Keratinocyte (primary cell): Measurements from ENCODE around the gene ATP7A. TPM values are rescaled to one million over a fixed set of nuclear protein-coding genes. Genes with fewer than 3 reads are reported as not detected.

Source experiments
- DNase-seq: peaks from one replicate; pipeline ENCODE4 v3.0.0-alpha.2; 2011; ENCODE audit warnings: low read depth, missing footprints, low spot score
- FAIRE-seq: peaks from 2 replicates; lab custom pipeline; 2011; peaks lifted over from hg19 to GRCh38; lab: Jason Lieb, UNC
- H2AFZ ChIP-seq: 2 replicates; pipeline ENCODE4 v1.6.0; 2012; ENCODE audit warnings: low read length, control low read depth, inconsistent platforms; ENCODE audit not compliant: control insufficient read depth
- H3K27ac ChIP-seq: 2 replicates; pipeline ENCODE4 v1.5.1; 2011; ENCODE audit warnings: low read length; ENCODE audit not compliant: control insufficient read depth, insufficient read depth
- H3K27me3 ChIP-seq: 3 replicates; pipeline ENCODE4 v1.6.0; 2011; ENCODE audit warnings: low read length; ENCODE audit not compliant: control insufficient read depth, insufficient read depth; ENCODE audit errors: extremely low read depth
- H3K36me3 ChIP-seq, 2 experiments: 2 replicates in 1 of 2; 3 replicates in 1 of 2; pipeline ENCODE4 v1.5.1; 2011; ENCODE audit warnings: low read length in 2 of 2, mild to moderate bottlenecking in 1 of 2; ENCODE audit not compliant: control insufficient read depth in 2 of 2, insufficient read depth in 2 of 2; ENCODE audit errors: extremely low read depth in 1 of 2
- H3K4me1 ChIP-seq: 3 replicates; pipeline ENCODE4 v1.5.1; 2011; ENCODE audit warnings: low read length; ENCODE audit not compliant: control insufficient read depth, insufficient read depth; ENCODE audit errors: extremely low read depth
- H3K4me2 ChIP-seq: 3 replicates; pipeline ENCODE4 v1.6.0; 2011; ENCODE audit warnings: low read depth, low read length; ENCODE audit not compliant: control insufficient read depth, insufficient read depth; ENCODE audit errors: extremely low read depth
- H3K4me3 ChIP-seq, 3 experiments: fragments of 200-600 bp in 1 of 3; sonication (generic) in 1 of 3; 2 replicates in 2 of 3; 3 replicates in 1 of 3; pipeline ENCODE4 v1.5.1; 2011 to 2016; ENCODE audit warnings: low read length in 3 of 3, mild to moderate bottlenecking in 3 of 3, control low read depth in 2 of 3, inconsistent platforms in 1 of 3, low read depth in 1 of 3, mixed read lengths in 1 of 3, mixed run types in 1 of 3, moderate library complexity in 1 of 3; ENCODE audit not compliant: control insufficient read depth in 2 of 3, insufficient read depth in 2 of 3; ENCODE audit errors: extremely low read depth in 1 of 3
- H3K79me2 ChIP-seq: 2 replicates; pipeline ENCODE4 v1.6.0; 2012; ENCODE audit warnings: low read length; ENCODE audit not compliant: control insufficient read depth, insufficient read depth
- H3K9ac ChIP-seq: 3 replicates; pipeline ENCODE4 v1.6.0; 2011; ENCODE audit warnings: low read length; ENCODE audit not compliant: control insufficient read depth, insufficient read depth; ENCODE audit errors: extremely low read depth
- H3K9me1 ChIP-seq: 3 replicates; pipeline ENCODE4 v1.6.0; 2011; ENCODE audit warnings: low read length; ENCODE audit not compliant: control insufficient read depth, insufficient read depth; ENCODE audit errors: extremely low read depth
- H3K9me3 ChIP-seq: 2 replicates; pipeline ENCODE4 v1.5.1; 2012; ENCODE audit warnings: low read depth, low read length; ENCODE audit not compliant: control insufficient read depth
- H4K20me1 ChIP-seq: 3 replicates; pipeline ENCODE4 v1.6.0; 2011; ENCODE audit warnings: low read length; ENCODE audit not compliant: control insufficient read depth, insufficient read depth; ENCODE audit errors: extremely low read depth
- CTCF ChIP-seq, 3 experiments: IDR thresholded peaks in 1 of 3; conservative IDR thresholded peaks in 1 of 3; optimal IDR thresholded peaks in 1 of 3; 2 replicates in 2 of 3; 3 replicates in 1 of 3; pipeline versions ENCODE3 to v1.5.1; 2011; ENCODE audit warnings: low read length in 3 of 3, mild to moderate bottlenecking in 3 of 3, moderate library complexity in 2 of 3, control low read depth in 1 of 3, inconsistent platforms in 1 of 3; ENCODE audit not compliant: insufficient read depth in 2 of 3; ENCODE audit errors: extremely low read depth in 1 of 3
- EZH2 ChIP-seq: IDR thresholded peaks from one replicate; pipeline ENCODE4 v1.6.1; 2012; ENCODE audit warnings: inconsistent platforms, mild to moderate bottlenecking, low read length, moderate library complexity
- dilution Hi-C: fragments of 300-500 bp; cut with MboI; formaldehyde crosslinking; loops from one replicate; pipeline ENCODE4 v1.7.0; 2020; ENCODE audit warnings: low sequenced_read_pairs; ENCODE audit not compliant: extremely low pct_ligation_motif_present
- polyA plus RNA-seq, 5 experiments: library from polyadenylated mRNA; depleted of rRNA in 3 of 5; stranded (reverse) in 3 of 5; stranded (forward) in 1 of 5; unstranded in 1 of 5; fragments of >200 nt; gene quantifications; 1 replicate in 1 of 5; 2 replicates in 3 of 5; 3 replicates in 1 of 5; pipeline versions ENCODE4 v1.2.1 to v1.2.3, GENCODE V29; 2011 to 2012; ENCODE audit warnings: missing spikeins in 2 of 5, low read depth in 1 of 5, low replicate concordance in 1 of 5

Gene ATP7A
- polyA plus RNA-seq, 1 donor (not counting 4 experiments of a cell fraction or from before 2014, with no cell fraction given): 4.0 TPM

GRCh38 chrX:78019586-78020483, 109.3 kb downstream of the ATP7A start:
- dilution Hi-C loops: no loop called here

DNA sequence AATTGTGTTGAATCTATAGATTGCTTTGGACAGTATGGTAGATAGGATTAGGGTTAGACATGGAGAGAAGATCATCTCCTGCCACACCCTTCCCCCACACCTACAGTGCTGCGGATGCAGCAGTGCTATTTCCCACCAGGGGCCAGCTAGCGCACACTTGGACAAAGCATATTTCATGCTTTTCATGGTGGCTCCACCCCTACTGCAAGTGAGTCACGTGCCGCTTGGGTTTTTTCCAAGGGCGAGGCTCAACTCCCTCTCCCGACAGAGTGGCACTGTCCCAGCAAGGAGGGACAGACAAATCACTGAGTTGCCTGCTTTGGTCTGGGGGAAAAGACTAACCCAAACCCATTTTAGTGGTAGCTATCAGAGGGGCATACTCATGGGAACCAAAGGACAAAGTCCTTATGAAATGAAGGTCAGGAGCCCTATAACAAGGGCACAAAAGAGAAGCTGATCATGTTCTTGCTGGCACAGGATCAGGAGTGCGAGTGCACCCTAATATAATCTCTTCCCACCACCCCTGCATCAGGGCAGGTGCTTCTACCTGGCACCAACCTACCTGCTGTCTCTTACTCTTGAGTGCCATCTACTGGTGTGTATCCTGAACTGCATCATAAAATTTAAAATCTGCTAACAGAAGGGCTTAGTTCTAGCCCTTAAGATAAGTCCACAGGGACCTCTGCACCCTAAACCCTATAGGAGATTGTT, 114.0 kb downstream of the ATP7A start:
- Histone ChIP-seq H3K79me2 (no peaks in the 10 kb centered on the region), H3K9me1 (no peaks in the 10 kb centered on the region), H2AFZ (no peak overlapping the region), H3K4me3 (no peak overlapping the region), H3K9ac (no peak overlapping the region), H3K27ac (no peak overlapping the region), H3K4me2 (peak overlapping the region; percentile 13), H3K27me3 (no peaks in the 10 kb centered on the region), H4K20me1 (no peaks in the 10 kb centered on the region), H3K36me3 (no peaks in the 10 kb centered on the region), H3K9me3 (no peaks in the 10 kb centered on the region), H3K4me1 (peaks cover 4% of the 10 kb centered on the region)
- TF ChIP-seq EZH2: no peak
- peak; percentile 66 to 70 (median 66) for TF ChIP-seq CTCF (optimal IDR thresholded peaks at IDR 0.05 in 1 of 3, IDR thresholded peaks at IDR 0.05 in 1 of 3, conservative IDR thresholded peaks at IDR 0.05 in 1 of 3; ENCODE audit: extremely low read depth in 1 of 3, insufficient read depth in 2 of 3, low read length in 3 of 3)
- no peak for FAIRE-seq
- dilution Hi-C loops: no loop called here
- peak; percentile 9 for DNase-seq

More at GRCh38 chrX:78019586-78020483, 109.3 kb downstream of the ATP7A start:
- H3K4me1 ChIP-seq: peaks cover 4% of the 10 kb centered on the region
- H3K4me3 ChIP-seq: no peak overlapping the region
- no peaks in the 10 kb centered on the region for H3K9me1 ChIP-seq
- H3K9ac ChIP-seq: no peak overlapping the region
- no peaks in the 10 kb centered on the region for H3K9me3 ChIP-seq
- no peak for FAIRE-seq
- H3K36me3 ChIP-seq: no peaks in the 10 kb centered on the region
- TF ChIP-seq CTCF (optimal IDR thresholded peaks at IDR 0.05 in 1 of 3, IDR thresholded peaks at IDR 0.05 in 1 of 3, conservative IDR thresholded peaks at IDR 0.05 in 1 of 3; ENCODE audit: extremely low read depth in 1 of 3, insufficient read depth in 2 of 3, low read length in 3 of 3) (no peak), EZH2 (no peak)
- H4K20me1 ChIP-seq: no peaks in the 10 kb centered on the region
- no peak overlapping the region for H3K4me2 ChIP-seq
- no peaks in the 10 kb centered on the region for H3K79me2 ChIP-seq
- no peaks in the 10 kb centered on the region for H3K27me3 ChIP-seq
- DNase-seq: no peak
- H2AFZ ChIP-seq: no peak overlapping the region
- no peak overlapping the region for H3K27ac ChIP-seq
